HG03196 (cell line): ENCODE measurements around the gene KCNE4.

Source experiments
- ATAC-seq: cut with Tn5 transposase; IDR thresholded peaks from one replicate; pipeline ENCODE4 v1.9.1; 2021; ENCODE audit not compliant: unreplicated experiment

Gene KCNE4

GRCh38 chr2:223083402-223084070, 31.5 kb downstream of the KCNE4 start:
- ATAC-seq: no peak

GRCh38 chr2:223084873-223085272, 32.9 kb downstream of the KCNE4 start:
- ATAC-seq: no peak

GRCh38 chr2:223086370-223086981, 34.5 kb downstream of the KCNE4 start:
- ATAC-seq: no peak

- no peak for ATAC-seq
Observed at GRCh38 chr2:223087466-223087865, 35.5 kb downstream of the KCNE4 start.

- no peak for ATAC-seq
Observed at GRCh38 chr2:223088866-223089265, 36.9 kb downstream of the KCNE4 start.

- no peak for ATAC-seq
Observed at GRCh38 chr2:223090039-223090438, 38.0 kb downstream of the KCNE4 start.

GRCh38 chr2:223090540-223091235, 38.7 kb downstream of the KCNE4 start:
- ATAC-seq: no peak

GRCh38 chr2:223092667-223093066, 40.7 kb downstream of the KCNE4 start:
- ATAC-seq: no peak

- no peak for ATAC-seq
Observed at GRCh38 chr2:223093436-223094241, 41.6 kb downstream of the KCNE4 start.

- ATAC-seq: no peak
Observed at GRCh38 chr2:223095207-223095606, 43.2 kb downstream of the KCNE4 start.

- no peak for ATAC-seq
Observed at GRCh38 chr2:223096235-223096970, 44.4 kb downstream of the KCNE4 start.

- ATAC-seq: no peak
Observed at GRCh38 chr2:223097888-223098383, 45.9 kb downstream of the KCNE4 start.

- no peak for ATAC-seq
Observed at GRCh38 chr2:223099561-223099960, 47.6 kb downstream of the KCNE4 start.

GRCh38 chr2:223100061-223100511, 48.1 kb downstream of the KCNE4 start:
- ATAC-seq: no peak

GRCh38 chr2:223101340-223102039, 49.5 kb downstream of the KCNE4 start:
- peak; percentile 76 for ATAC-seq

- no peak for ATAC-seq
Observed at GRCh38 chr2:223102040-223102400, 50.0 kb downstream of the KCNE4 start.

GRCh38 chr2:223102450-223102849, 50.5 kb downstream of the KCNE4 start:
- no peak for ATAC-seq

- ATAC-seq: no peak
Observed at GRCh38 chr2:223104336-223105132, 52.5 kb downstream of the KCNE4 start.
